Stimulated activated CD8-positive, alpha-beta memory T cell treated with anti-CD3 and anti-CD28 coated beads, Interleukin-12 subunit alpha, Interleukin-12 subunit beta, amount 100 ng/mL, for 1 hour (primary cell): ENCODE data around the gene TRIL.

Experiments used
- DNase-seq: peaks from one replicate; pipeline ENCODE4 v3.0.0-alpha.2; 2020; ENCODE audit warnings: low read depth

The TRIL gene

DNA sequence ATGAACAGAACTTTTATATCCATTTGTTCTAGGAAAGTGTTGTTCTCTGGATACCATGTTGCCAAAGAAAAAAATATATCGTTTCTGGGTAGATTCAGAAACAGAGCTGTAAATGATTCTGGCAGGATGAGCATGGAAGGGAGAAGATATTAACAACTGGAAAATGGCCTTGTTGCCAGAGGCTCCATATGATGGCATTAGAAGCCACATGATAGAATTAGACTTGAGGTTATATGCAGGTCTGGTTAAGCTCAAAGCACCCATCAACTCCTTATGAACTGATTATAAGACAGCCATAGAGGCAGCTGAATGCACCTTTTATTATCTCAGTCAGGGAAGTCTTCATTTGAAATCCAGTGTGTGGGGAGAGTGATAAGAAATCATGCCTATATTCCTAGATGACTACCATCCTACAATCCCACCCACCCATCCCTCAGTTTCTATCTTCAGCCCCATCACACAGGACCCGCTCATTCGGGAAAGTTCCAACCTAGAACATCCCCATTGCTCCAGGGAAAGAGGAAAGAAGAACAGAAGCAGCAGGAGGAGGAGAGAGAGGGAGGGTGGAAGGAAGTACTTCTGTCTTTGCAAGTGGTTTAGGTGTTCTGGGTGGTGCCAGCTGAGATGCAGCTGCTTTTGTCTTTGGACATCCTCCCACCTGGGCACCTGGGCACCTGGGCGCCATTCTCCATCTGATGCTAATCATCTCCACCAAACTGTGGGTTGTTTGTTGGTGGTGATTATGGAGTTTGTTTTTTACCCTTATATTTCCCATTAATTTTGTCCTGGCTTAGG is 25.5 kb upstream of the TRIL start:
- no peak for DNase-seq

DNA sequence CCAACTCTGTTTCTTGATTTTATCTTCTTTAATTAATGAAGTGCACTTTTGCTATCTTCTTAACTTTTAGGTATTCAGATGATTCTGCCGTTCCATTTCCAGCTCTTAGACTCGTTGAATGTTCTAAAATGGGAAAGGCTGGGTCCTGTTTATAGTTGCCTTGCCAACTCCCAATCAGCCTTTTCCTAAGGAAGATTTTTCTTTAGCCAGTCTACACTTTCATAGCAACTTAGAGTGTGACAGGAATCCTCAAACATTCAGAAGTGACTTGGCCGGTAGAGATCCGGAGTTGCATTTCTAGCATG is 23.0 kb upstream of the TRIL start:
- no peak for DNase-seq

DNA sequence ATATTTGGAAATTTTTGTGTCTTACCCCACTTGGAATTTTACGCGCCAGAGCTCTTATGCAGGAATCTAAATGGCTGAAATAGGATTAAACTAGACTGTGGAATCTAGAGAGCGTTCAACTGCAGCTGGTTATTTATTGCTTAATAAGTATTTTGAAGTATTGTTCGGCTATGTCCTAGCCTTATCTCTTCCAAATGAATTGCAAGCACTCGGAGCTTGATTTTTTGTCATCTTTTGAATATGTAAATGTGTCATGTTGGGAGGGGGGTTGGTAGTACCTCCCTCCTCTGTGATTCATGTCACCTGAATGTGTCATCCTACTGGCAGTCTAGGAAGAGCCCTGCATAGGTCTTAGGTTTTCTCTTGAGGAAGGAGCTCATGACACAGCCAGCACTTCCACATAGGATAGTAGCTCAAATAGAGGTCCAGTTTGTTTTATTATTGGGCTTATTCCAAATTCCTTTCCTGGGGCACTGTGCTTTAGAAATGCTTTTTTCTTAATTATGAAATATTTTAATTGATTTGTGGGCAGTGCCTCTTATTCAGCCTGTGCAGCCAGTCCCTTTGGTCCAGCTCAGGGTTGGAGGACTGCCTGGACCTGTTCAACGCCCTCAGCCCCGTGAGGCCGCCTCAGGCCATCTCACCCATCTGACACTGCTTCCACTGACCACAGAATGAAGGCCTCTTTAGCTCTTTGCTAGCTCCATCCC is 22.5 kb upstream of the TRIL start:
- DNase-seq, result no peak

DNA sequence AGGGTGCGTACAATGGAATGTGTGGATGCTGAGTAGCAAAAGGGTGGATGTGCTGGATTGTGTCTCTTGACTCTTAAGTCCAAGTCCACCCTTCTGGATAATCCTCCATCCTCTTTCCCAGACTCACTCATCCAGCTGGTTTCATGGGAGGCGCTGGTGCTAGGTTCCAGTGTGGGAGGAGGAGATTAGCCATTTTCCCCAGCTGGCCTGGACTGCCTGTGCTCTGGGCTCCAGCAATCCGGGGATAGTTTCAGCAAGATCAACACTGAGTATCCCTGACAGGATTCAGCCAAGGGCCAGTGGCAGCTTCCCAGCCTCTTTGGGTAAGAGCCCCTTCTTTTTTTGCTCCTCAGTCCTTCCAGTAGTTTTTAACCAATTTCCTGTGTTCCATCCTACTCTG is 21.6 kb upstream of the TRIL start:
- DNase-seq, result no peak

DNA sequence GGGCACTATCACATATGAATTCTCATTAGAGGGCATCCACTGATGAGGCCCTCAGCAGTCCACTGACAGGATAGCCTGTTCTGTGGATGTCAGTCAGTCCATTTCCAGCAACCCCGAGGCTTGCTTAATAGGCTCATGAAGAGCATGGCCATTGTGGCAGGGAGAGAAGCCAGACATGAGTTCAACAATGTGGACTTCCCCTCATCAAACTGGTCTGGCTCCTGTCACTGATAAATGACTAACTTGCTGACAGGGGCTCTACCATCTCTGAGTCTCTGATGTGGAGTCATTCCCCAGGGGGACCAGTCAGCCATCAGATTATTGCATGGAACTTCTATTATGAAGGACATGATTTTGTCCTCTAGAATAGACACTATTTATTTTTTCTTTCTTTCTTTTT is 19.8 kb upstream of the TRIL start:
- DNase-seq, result no peak

DNA sequence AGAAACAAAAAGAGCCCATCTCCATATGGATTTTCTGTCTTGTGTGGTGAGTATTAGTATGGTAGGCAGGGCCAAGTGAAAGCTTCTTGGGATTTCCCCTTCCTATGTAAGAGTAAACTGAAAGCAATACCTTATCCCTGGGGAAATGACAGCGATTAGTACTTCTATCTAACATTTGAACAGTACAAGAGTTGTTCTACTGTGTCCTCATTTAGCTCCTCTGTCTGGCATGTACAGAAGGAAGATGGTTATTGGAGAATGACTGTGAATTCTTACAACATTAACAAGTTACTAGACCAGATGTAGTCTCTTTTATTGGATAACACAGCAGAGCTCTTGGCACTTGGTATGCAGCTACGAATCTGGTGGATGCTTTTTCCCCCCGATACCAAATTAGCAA is 17.9 kb upstream of the TRIL start:
- no peak for DNase-seq

DNA sequence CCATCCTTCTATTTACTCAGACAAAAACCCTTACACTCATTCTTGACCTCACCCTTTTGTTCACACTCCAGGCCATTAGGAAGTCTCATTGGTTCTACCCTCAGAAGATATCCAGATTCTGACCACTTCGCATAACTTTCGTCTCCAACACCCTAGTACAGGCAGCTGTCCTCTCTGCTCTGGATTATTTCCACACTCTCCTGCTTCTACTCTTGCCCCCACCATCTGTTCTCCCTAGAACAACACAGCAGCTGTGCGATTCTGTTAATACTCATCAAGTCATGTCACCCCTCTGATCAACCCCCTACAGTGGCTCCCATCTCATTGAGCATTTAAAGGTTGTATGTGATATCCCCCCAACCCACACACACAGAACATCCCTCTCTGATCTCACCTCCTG is 15.5 kb upstream of the TRIL start:
- no peak for DNase-seq

DNA sequence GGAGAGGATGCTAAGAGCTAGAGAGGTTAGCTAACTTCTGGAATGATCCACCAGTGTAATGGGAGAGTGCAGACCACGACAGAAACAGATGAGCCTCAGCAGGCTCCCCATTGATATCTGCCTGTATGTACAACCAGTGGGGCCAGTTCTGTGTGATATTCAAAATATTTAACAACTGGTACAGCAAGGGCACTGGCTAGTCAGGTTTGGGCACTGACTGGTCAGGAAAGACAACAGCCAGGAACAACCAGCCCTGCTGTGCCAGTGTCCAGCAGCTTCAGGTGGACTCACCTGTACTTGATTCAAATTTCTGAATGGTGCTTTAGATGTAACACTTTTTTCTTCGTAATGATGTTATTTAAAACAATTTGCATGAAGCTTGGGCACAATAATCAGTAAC is 5.9 kb upstream of the TRIL start:
- DNase-seq, result no peak

DNA sequence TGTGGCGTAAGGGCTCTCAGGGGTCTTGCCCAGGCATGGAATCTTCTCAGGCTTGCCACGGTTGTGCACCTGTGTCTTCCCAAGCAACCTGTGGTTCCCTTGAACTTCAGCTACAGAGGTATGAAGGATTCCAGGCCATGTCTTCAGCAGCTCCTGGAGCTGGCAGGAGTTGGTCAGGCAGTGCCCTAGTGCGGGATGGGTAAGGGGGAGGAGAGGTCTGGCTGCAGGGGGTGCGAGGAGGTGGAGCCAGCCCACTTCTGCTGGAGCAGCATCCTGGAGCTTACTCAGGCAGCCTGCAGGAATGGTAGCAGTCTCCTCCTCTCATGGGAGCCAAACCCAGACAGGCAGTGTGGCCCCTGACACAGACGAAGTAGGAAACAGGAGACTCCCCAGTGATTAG is 3.8 kb upstream of the TRIL start:
- DNase-seq, result no peak

DNA sequence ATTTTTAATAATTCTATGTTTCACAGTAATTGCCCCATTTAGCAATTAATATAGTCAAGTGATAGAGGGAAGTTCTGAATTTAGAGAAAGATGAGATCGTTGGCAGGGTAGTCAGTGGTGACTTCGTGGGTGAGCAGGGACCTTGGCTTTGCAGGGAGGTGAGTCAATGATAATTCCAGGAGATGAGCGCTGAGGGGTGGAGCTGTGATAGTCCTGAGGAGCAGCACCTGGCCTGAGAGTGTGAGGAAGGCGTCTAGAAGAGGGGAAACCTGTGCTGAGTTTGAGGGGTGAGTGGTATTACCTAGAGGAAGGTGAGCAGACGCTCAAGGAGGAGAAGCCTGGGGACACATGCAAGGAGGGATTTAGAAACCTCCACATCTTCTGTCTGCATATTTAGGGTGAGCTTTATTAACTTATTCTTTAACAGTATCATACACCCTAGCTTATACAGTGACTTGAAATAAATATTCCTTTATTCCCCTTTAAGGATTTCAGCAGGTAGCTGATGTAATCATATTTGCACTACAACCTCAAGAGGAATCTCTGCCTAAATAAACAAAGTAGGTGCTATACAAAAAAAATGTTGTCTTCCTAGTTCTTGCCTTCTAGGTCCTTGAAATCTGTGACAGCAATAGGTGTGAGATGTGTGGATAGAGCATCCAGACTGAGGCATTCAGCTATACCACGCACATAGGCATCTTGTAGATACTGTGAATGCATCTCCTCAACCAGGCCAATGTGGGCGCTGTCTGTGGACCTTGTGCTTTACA is 2.1 kb upstream of the TRIL start:
- DNase-seq, result no peak

DNA sequence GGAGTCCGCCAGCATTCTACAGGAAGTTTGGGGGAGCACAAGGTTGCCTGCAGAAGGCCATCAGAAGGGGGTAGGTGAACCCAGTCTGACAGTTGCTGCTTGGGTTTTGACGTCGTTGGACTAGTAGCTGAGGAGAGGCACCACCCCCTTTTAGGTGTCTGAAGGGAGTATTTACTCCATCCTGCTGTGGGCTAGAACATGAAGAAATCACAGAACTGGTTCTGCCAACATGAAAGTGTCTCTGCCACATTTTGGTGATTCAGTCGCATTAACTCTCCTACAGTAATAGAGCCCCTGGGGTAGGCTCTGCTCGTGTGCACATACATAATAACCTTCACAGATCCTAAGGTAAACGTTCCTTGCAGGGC is 834 bp upstream of the TRIL start:
- no peak for DNase-seq

DNA sequence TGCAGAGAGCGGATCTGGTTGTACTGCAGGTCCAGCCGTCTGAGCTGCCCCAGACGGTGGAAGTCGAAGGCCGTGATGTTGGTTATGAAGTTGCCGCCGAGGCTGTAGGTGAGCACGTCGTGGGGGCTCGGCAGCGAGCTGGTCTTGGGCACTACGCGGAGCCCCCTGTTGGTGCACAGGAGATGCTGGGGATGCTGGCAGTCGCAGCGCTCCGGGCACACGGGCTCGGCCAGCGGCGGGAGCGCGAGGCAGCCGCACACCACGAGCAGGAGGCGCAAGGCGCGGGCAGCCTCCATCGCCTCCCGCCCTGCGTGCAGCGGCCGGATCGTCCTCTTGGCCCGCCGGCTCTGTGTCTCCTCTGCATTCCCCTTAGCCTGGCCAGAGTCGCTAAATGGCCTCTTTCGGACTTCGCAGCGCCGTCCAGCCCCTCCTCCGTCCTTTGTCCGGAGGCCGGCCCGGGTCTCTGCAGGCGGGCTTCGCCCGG is 337 bp downstream of the TRIL start:
- no peak for DNase-seq

DNA sequence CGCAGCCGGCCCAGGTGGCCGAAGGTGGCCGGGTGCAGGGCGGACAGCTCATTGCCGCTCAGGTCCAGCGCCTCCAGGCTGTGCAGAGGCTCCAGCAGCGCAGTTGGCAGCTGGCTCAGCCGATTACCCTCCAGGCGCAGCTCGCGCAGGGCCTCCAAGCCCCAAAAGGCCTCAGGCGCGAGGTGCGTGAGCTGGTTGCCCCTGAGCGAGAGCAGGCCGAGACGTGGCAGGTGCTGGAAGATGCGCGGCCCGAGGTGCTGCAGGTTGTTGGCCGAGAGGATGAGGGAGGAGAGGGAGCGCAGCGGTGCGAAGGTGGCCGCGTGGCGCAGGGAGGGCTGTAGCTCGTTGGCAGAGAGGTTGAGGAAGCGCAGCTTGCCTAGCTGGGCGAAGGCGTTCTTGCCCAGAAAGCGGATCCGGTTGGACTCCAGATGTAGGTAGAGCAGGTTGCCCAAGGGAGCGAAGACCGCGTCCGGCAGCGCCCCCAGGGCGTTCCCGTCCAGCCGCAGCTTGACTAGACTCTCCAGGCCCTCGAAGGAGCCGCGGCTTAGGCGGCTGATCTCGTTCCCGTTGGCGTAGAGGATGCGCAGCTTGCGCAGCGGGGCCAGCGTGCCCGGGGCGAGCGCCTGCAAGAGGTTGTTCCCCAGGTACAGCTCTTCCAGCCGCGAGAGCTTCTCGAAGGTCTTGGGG is 923 bp downstream of the TRIL start:
- DNase-seq, result no peak

DNA sequence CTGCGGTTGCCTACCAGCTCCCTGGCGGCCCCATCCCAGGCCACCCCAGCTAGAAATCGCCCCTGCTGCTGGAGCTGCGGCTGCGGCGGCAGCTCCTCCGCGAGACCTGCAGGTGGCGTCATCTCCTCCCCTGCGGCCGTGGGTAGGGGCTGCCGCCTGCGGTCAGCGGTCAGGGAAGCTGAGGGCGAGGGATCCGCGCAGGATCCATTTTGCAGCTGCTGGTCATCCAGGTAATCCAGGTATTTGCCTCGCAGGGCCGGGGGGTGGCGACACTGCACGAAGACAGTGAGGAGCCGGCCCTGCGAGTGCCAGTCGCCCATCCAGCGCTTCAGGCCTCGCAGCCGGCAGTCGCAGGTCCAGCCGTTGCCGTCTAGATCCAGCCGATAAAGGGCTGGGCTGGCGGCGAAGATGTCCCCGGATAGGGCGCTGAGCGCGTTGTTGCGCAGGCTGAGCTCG is 1.5 kb downstream of the TRIL start:
- DNase-seq, result no peak

DNA sequence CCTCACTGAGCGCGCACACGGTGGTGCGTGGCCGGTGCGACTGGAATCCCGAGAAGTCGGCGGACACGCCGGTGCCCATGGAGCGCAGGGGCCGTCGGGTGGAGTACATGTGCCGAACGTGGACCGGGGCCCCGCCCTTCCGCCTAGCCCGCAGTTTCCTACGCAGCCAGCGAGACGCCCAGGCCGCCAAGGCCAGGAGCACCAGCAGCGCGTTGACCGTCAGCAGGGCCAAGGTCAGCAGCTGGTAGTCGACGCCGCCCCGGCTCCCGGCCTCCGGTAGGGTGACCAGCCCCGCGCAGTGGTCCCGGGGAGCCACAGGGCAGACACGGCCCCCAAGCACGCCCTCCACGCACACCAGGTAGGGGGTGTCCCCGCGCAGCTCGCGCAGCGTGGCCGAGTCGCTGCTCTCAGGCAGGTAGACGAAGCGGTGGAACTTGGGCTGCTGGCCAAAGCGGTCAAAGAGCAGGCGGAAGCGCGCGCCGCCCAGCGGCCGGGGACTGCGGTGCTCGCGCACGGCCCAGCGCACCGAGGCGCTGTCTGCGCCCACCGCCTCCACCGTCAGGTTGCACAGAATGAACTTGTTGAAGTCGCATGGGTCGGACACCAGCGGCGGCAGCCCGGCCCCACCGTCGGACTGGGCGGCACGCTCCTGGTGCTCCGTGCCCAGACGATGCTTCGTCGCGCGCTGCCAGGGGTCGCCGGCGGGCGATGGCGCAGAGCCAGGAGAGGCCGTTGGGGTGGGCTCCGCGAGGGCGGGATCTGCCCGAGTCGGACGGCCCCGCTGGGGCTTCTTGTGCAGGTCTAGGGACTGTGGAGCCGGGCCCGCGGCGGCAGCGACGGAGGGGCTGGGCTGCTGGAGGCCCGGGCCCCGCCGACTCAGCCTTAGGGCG is 2.2 kb downstream of the TRIL start:
- DNase-seq, result no peak

DNA sequence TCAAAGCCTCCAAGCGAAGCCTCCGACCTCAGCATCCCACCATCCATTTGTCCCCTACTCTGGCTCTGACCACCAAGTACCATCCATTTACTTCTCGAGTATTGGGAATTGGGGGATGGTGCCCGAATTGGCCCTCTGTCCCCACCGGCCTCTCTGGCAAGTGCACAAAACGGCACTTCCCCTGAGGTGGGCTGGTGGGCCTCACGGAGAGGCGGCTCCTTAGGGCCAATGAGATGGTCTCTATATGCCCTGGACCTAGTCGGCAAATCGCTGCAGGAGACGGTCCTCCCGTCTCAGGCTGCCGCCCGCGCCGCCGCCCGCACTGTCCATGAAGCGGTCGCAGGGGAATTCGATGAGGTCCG is 2.8 kb downstream of the TRIL start:
- DNase-seq, result no peak

DNA sequence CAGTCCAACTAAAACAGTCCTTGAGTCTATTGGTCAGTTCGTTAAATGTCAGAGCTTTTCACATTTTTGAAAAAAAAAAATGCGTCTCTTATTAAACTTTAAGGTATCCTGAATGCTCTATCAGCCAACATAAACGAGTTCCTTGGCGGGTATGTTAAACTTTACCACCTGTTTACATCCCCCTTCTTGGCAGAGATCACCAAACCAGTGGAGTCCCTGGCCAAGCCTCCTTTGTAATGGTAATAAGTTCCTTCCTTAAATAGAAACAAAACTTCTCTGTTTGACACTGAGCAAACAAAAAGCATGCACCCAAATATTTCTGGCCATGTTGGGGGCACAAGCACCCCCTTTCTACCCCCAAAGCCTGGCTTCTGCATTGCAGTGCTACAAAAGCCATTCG is 3.2 kb downstream of the TRIL start:
- DNase-seq, result no peak

DNA sequence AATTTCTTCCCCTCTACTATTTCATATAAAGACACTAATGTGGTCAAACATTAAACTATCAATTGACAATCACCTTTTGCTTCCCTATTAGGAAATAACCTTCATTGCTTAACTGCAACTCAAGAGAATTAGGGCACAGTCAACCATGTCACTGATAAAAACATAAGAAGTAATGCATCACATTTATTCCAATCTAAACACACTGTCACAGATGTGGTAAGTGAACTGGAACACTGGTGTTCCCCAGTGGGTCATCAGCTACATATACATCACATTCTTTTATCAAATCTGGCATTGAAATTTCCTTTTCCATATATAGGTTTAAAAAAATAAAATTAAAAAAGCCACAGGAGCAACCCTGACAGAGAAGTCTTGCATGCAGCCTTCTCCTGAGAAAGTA is 3.7 kb downstream of the TRIL start:
- DNase-seq, result no peak

DNA sequence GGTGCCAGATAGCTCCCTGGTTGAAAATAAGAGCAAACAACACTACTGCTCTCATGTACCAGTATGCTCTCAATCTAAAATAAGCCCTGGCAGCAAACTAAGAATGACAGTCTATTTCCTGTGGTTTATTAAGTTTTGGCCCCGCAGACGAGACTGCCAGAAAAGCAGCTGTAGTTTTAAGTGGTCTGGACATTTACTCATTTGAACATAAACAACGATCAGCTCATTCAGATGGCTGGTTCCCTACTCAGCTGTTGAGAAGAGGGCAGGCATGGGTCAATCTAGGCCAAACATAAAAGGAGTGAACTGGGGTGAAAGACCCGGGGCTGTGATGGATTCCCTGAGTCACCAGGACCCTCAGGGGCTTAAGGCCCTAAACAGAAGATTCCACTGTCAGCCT is 4.5 kb downstream of the TRIL start:
- no peak for DNase-seq

DNA sequence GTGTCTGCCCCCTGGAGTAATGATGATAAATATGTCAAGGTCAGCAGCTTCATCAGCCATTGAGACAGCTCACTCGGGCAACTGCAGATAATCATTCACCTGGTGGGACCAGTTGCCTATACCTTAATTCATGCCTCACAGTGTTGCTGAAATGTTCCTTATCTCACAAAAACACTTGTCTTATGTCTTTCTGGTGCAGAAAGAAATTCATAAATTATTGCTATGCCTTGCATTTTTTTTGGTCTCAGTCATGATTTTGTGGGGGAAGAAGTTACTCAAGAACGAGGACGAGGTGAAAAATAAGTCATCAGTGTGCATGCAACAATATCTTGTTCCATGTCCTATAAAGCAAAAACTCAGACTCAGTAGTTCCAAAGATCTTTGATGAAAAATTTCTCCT is 16.0 kb downstream of the TRIL start:
- no peak for DNase-seq

DNA sequence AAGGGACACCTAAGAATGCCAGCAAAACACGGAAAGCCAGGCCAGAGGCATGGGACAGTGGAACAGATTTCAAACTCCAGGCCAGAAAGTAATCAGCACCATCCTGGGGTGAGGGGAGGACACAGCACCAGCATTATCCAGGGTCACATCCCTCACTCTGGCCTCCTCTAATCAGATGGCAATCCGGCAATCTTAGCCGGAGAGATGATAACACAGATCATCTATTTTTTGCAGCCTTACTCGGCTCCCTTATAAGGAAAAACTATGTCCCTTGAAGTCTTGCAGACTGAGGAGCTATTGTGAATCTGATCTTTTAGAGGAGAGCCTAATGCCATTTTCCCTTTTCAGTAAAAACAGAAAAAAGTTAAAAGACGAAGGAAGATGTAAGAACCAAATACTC is 16.5 kb downstream of the TRIL start:
- DNase-seq, result no peak
